Ovary (tissue), 3 donors: ENCODE measurements around the gene ZER1.

Experiments
- CTCF ChIP-seq, 3 donors: fragments of 450-650 bp in 2 of 3; fragments of 200-600 bp in 1 of 3; IDR thresholded peaks; one replicate each; pipeline versions ENCODE4 v1.5.1 to v1.8.0; 2016 to 2022; ENCODE audit warnings: antibody characterized with exemption in 3 of 3, mild to moderate bottlenecking in 1 of 3
- EP300 ChIP-seq: sonication (generic); formaldehyde crosslinking; IDR thresholded peaks from one replicate; pipeline ENCODE4 v1.6.1; 2017; ENCODE audit warnings: antibody characterized with exemption
- POLR2A ChIP-seq: fragments of 450-650 bp; IDR thresholded peaks from one replicate; pipeline ENCODE4 v1.6.1; 2017; ENCODE audit warnings: antibody characterized with exemption, mild to moderate bottlenecking, moderate library complexity
- donor health status: DM: no; HTN: no; CAD: no.

GRCh38 chr9:128707446-128707845, 64.3 kb downstream of the ZER1 start:
- TF ChIP-seq CTCF (IDR thresholded peaks at IDR 0.05) (no peak), POLR2A (no peak), EP300 (no peak)
